DMS153 (cell line): ENCODE data around the gene ZGRF1.
A peak's percentile ranks its signal among the peaks of the same experiment; 100 is the strongest.
"Not testable (repeated sequence)": the region's sequence is repeated elsewhere in the genome, so short reads cannot be mapped to it uniquely, and the experiment has no call there.

ENCODE experiments used
- DNase-seq: peaks from one replicate; lab custom pipeline; 2025; lab: John Stamatoyannopoulos, UW

ZGRF1 gene

GRCh38 chr4:112550728-112551127 is 86.0 kb downstream of the ZGRF1 start:
- DNase-seq = no peak

DNA sequence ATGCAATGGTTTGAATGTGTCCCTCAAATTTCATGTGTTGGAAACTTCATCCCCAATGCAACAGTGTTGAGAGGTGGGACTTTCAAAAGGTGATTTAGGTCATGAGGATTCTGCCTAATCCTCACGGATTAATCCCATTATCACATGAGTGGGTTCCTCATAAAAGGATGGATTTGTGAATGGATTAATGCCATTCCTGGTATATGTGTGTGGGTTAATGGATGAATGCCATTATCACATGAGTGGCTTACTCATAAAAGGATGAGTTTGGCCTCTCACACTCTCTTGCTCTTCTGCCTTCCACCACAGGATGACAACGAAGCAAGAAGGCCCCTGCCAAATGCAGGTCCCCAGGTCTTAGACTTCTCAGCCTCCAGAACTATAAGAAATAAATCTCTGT is 90.2 kb downstream of the ZGRF1 start:
- DNase-seq = no peak

- no peak for DNase-seq
Measured at GRCh38 chr4:112545346-112545745, 91.4 kb downstream of the ZGRF1 start.

DNA sequence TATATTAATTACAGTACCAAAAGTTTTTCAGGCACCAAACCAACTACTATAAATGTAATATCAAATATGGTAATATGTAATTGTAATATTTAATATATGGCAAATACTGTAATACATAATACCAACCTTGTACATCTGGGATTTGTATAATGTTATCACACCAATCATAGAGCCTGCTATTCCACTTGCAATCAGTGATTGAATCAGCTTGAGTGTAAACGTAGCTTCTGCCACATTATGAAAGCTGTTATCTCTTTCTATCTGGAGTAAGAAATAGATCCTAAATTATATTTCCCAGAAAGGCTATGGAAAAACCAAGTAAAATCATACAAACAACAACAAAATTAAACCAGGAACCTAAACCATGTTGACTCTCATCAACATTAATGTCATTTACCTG is 96.0 kb downstream of the ZGRF1 start:
- no peak for DNase-seq

- no peak for DNase-seq
Measured at GRCh38 chr4:112536123-112536522, 100.6 kb downstream of the ZGRF1 start.

DNA sequence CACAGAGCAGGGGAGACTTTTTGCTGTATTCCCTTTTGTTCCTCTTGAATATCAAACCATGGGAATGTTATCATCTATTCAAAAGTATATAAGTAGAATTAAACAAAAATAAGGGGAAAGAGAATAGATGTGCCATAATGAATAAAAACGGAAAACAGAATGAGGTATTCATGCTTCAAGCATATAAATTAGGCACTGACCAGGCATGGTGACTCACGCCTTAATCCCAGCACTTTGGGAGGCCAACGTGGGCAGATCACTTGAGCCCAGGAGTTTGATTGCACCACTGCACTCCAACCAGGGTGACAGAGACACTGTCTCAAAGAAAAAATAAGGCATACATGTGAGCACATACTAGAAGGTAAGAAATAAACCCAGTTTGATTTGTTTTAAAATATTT is 104.4 kb downstream of the ZGRF1 start:
- no peak for DNase-seq

DNA sequence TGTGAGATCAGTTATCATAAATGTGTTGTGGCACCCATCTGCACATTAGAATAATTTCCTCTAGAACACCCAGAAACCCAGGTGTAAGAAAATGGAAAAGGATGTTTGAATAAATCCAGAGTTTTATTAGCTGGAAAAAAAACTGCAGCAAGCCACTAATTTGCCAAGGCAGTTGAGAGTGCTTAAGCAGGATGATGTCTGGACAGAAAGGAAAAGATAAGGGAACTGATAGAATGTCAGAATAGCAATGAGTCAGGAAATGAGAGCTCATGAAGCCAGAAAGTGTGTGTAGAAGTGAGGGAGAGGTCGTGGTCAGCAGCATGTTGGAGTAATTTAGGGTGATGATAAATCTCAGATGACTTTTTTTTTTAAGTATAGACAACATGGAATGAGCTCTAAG is 105.6 kb downstream of the ZGRF1 start:
- DNase-seq = no peak

DNA sequence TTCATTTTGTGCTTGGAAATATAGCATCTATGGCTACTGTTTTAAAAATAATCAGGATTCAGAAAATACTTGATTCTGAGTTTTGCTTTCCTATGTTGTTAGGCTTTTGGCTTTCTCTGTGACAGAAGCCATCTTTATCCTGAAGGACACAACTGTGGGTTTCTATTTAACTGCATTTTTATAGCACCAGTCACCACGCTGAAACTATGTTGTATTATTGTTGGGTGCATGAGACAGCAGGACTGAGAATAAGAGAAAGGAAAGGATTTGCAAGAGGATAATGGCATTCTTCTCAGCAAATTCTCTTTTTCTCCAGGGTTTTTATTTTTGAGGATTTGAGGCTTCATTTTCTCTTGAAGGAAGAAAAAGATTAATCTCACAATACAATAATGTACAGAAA is 110.6 kb downstream of the ZGRF1 start:
- no peak for DNase-seq

- peak; percentile 66 for DNase-seq
Measured at GRCh38 chr4:112523764-112524505, 112.8 kb downstream of the ZGRF1 start.

- DNase-seq = no peak
Measured at GRCh38 chr4:112523008-112523721, 113.5 kb downstream of the ZGRF1 start.

DNA sequence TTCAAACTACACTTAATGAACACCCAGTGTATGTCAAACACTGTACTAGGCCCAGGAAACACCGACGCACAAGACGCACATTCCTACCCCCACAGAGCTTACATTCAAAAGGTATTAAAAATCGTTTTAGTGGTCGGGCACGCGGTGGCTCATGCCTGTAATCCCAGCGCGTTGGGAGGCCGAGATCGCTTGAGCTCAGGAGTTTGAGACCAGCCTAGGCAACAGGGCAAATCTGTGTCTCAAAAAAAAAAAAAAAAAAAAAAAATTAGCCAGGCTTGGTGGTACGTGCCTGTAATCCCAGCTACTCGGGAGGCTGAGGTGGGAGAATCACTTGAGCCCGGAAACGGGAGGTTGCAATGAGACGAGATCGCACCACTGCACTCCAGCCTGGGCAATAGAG is 114.3 kb downstream of the ZGRF1 start:
- DNase-seq = not testable (repeated sequence)

- DNase-seq = no peak
Measured at GRCh38 chr4:112521123-112522023, 115.3 kb downstream of the ZGRF1 start.

- DNase-seq = no peak
Measured at GRCh38 chr4:112520598-112521122, 116.0 kb downstream of the ZGRF1 start.

DNA sequence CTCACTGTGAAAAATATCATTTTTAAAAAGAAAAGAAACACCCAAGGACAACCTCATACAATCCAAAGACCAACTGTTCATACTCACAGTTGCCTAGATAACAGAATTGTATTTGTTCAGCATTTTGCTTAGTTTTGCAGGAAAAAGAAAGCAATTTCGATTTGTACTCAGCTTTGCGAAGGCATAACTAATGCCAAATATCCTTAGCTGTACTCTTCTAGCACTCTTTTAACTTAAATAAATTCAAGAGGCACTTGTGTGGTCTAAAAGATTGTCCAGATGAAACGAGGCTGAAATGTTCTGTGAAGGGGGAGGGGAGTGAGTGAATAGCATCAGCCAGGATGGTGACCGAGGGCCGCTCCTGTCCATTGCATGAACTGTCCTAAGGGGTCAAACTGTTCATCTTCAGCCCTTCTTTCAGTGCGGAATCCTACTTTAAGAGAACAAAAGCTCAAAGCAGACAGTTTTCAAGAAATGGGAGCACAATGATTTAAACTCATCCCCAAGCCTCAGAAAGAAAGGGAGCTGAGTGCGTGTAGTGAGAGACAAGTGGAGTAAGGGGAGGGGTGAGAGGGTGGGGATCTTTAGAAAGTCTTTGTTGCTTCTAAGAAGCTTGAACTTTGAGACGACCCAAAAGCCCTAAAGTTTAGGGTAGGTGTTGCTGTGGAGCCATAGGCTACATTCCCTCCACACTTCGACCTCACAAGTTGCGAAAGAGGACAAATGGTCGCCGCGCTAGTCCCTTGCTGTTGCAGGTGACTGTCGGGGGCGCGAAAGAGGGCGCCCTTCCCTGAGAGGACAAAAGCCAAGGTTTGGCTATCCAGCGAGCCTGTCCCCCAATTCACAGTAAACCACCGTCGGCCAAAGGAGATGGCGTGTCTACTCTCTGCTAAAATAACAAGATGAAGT is 116.8 kb downstream of the ZGRF1 start:
- no peak for DNase-seq

DNA sequence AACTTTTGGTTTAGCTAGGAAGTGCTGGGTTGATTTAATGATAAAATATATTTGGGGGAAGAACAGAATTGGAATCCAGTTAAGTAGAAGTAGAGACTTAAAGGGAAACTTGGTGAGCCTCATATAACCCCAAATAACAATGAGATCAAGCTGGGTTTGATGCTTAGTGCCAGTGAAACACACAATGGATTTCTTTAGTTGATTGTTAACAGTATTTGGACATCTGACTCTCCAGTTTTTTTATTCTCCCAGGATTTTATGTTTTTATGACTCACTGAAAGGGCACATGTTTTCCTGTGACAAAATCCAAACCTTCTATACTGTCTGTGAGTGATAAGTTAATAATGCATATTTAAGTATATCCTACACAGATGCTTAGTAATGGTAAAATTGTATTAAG is 118.0 kb downstream of the ZGRF1 start:
- DNase-seq = no peak

GRCh38 chr4:112517911-112518310 is 118.8 kb downstream of the ZGRF1 start:
- no peak for DNase-seq

DNA sequence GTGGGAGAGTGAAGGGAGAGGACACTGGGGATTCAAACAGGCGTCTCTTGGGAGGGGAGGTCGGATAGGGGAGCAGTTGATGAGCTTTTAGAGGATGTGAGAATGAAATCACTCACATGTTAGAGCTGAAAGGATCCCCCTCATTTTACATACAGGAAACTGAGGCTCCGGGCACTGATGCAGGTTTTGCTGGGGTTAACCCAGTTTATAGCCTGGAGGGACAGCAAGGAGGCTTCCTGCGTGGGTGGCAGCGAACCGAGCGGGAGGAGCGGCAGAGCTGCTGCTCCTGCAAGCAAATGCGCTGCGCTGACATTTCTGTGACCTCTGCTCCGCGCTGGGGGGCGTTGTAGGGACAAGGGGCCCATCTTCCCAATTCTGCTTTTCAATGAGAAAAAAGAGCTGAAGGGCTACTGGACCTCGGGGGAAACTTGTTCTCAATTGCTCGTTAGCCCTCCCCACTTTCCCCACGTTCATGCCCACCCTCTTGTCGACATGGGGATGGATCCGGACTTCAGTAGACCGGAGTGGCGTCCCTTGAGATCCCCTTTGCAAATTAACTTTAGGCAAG is 119.6 kb downstream of the ZGRF1 start:
- DNase-seq = no peak

- DNase-seq = no peak
Measured at GRCh38 chr4:112516471-112517066, 120.1 kb downstream of the ZGRF1 start.

- DNase-seq = no peak
Measured at GRCh38 chr4:112516066-112516470, 120.6 kb downstream of the ZGRF1 start, which contains the start of gene NEUROG2. Gene NEUROG2, minus strand, starts transcription at chr4:112516180. Its CDS starts 705 bp downstream, at chr4:112515475.
